Colon (tissue), 2 donors: ENCODE measurements around the gene ARF5.

Experiments used
- FAIRE-seq: peaks from 2 replicates; lab custom pipeline; 2012; peaks lifted over from hg19 to GRCh38; lab: Jason Lieb, UNC
- donor health status: control.
- donor health status: control.

Gene ARF5

GRCh38 chr7:127588697-127589482, 679 bp downstream of the ARF5 start:
- FAIRE-seq = no peak

GRCh38 chr7:127589896-127590295, 1.7 kb downstream of the ARF5 start:
- no peak for FAIRE-seq

- FAIRE-seq = no peak
Observed at GRCh38 chr7:127591189-127591588, 3.0 kb downstream of the ARF5 start.

GRCh38 chr7:127591591-127591990, 3.4 kb downstream of the ARF5 start:
- FAIRE-seq = no peak

- no peak for FAIRE-seq
Observed at GRCh38 chr7:127592550-127592949, 4.3 kb downstream of the ARF5 start.

- FAIRE-seq = no peak
Observed at GRCh38 chr7:127594490-127594889, 6.3 kb downstream of the ARF5 start.

- no peak for FAIRE-seq
Observed at GRCh38 chr7:127595737-127596136, 7.5 kb downstream of the ARF5 start.

- no peak for FAIRE-seq
Observed at GRCh38 chr7:127598318-127598717, 10.1 kb downstream of the ARF5 start.

- FAIRE-seq = no peak
Observed at GRCh38 chr7:127600885-127601284, 12.7 kb downstream of the ARF5 start.

- no peak for FAIRE-seq
Observed at GRCh38 chr7:127608446-127608845, 20.2 kb downstream of the ARF5 start.

GRCh38 chr7:127609297-127609696, 21.1 kb downstream of the ARF5 start:
- FAIRE-seq = no peak

- FAIRE-seq = no peak
Observed at GRCh38 chr7:127612263-127612662, 24.1 kb downstream of the ARF5 start.

- no peak for FAIRE-seq
Observed at GRCh38 chr7:127616724-127617123, 28.5 kb downstream of the ARF5 start.

GRCh38 chr7:127618042-127618441, 29.8 kb downstream of the ARF5 start, which contains the start of gene PAX4:
TSS of gene PAX4 (minus strand) at chr7:127618142. CDS start at chr7:127615928, 2,214 bp downstream.
- no peak for FAIRE-seq

- no peak for FAIRE-seq
Observed at GRCh38 chr7:127618775-127619174, 30.6 kb downstream of the ARF5 start.

- no peak for FAIRE-seq
Observed at GRCh38 chr7:127619681-127620405, 31.6 kb downstream of the ARF5 start.

- FAIRE-seq = no peak
Observed at GRCh38 chr7:127620406-127621233, 32.4 kb downstream of the ARF5 start.

GRCh38 chr7:127625331-127625730, 37.1 kb downstream of the ARF5 start:
- no peak for FAIRE-seq

- no peak for FAIRE-seq
Observed at GRCh38 chr7:127628445-127628844, 40.2 kb downstream of the ARF5 start.

GRCh38 chr7:127629268-127629854, 41.1 kb downstream of the ARF5 start:
- FAIRE-seq = no peak

GRCh38 chr7:127632276-127632910, 44.2 kb downstream of the ARF5 start:
- FAIRE-seq = no peak
